Neutrophil (primary cell): ENCODE data around the gene ATF4.

Experiments used
- H3K27ac ChIP-seq: fragments of 200-600 bp; sonication (generic); 2 replicates; pipeline ENCODE4 v1.5.1; 2016; ENCODE audit warnings: mild to moderate bottlenecking, moderate library complexity
- H3K27me3 ChIP-seq: fragments of 200-600 bp; sonication (generic); 2 replicates; pipeline ENCODE4 v1.6.0; 2016; ENCODE audit warnings: mild to moderate bottlenecking
- H3K36me3 ChIP-seq: fragments of 200-600 bp; sonication (generic); 2 replicates; pipeline ENCODE4 v1.5.1; 2017
- H3K4me1 ChIP-seq, 2 experiments: fragments of 200-600 bp in 1 of 2; sonication (generic) in 1 of 2; 1 replicate in 1 of 2; 2 replicates in 1 of 2; pipeline versions ENCODE4 v1.5.1 to v1.6.1; 2013 to 2016; ENCODE audit warnings: low read depth in 1 of 2, low read length in 1 of 2, mild to moderate bottlenecking in 1 of 2, moderate library complexity in 1 of 2; ENCODE audit not compliant: control insufficient read depth in 1 of 2, insufficient read depth in 1 of 2
- H3K4me3 ChIP-seq, 2 experiments: fragments of 200-600 bp in 1 of 2; sonication (generic) in 1 of 2; 1 replicate in 1 of 2; 2 replicates in 1 of 2; pipeline ENCODE4 v1.5.1; 2013 to 2016; ENCODE audit warnings: low read depth in 1 of 2, low read length in 1 of 2, mild to moderate bottlenecking in 1 of 2, moderate library complexity in 1 of 2
- H3K9me3 ChIP-seq: fragments of 200-600 bp; sonication (generic); 2 replicates; pipeline ENCODE4 v1.5.1; 2016
- TF ChIP-seq, protein P1 (sequence below): fragments of 200-600 bp; sonication (generic); IDR thresholded peaks from 2 replicates; pipeline ENCODE4 v1.5.1; 2016; ENCODE audit warnings: antibody characterized with exemption

ATF4 gene

DNA sequence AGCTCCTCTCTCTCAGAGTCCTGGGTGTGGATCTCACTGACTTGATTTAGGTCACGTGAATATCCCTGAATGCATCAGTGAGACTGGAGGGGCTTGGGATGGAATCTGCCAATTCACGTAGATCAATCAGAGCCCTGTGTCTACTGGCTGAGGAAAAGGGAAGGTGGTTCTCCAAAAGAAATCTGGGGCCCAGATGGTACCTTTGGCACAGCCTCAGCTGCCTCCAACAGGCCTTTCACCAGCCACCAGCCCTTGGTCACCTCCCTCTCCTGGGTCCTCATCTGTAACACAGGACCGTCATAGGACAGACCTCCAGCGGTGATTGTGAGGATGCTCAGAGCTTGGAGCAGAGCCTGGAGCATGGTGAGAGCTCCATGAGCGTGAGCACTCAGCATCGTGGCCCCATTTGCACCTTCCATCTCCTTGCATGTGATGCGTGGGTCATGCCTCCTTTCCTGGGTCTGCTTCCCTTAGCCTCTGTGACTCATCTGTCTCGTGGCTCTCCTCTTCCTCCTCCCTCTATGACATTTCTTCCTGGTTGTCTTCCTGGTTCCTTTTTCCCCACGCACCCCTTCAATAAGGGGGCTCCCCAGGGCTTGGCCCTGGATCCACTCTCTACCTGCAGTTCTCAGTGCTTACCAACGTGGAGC, 25.8 kb upstream of the ATF4 start:
- TF ChIP-seq, protein P1, sequence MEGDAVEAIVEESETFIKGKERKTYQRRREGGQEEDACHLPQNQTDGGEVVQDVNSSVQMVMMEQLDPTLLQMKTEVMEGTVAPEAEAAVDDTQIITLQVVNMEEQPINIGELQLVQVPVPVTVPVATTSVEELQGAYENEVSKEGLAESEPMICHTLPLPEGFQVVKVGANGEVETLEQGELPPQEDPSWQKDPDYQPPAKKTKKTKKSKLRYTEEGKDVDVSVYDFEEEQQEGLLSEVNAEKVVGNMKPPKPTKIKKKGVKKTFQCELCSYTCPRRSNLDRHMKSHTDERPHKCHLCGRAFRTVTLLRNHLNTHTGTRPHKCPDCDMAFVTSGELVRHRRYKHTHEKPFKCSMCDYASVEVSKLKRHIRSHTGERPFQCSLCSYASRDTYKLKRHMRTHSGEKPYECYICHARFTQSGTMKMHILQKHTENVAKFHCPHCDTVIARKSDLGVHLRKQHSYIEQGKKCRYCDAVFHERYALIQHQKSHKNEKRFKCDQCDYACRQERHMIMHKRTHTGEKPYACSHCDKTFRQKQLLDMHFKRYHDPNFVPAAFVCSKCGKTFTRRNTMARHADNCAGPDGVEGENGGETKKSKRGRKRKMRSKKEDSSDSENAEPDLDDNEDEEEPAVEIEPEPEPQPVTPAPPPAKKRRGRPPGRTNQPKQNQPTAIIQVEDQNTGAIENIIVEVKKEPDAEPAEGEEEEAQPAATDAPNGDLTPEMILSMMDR, result no peak
- Histone ChIP-seq H3K4me1 (peaks cover 5 to 20% of the 10 kb centered on the region in 2 experiments), H3K9me3 (no peaks in the 10 kb centered on the region), H3K4me3 (no peak overlapping the region), H3K27me3 (no peaks in the 10 kb centered on the region), H3K27ac (peak overlapping the region; percentile 54), H3K36me3 (no peaks in the 10 kb centered on the region)

DNA sequence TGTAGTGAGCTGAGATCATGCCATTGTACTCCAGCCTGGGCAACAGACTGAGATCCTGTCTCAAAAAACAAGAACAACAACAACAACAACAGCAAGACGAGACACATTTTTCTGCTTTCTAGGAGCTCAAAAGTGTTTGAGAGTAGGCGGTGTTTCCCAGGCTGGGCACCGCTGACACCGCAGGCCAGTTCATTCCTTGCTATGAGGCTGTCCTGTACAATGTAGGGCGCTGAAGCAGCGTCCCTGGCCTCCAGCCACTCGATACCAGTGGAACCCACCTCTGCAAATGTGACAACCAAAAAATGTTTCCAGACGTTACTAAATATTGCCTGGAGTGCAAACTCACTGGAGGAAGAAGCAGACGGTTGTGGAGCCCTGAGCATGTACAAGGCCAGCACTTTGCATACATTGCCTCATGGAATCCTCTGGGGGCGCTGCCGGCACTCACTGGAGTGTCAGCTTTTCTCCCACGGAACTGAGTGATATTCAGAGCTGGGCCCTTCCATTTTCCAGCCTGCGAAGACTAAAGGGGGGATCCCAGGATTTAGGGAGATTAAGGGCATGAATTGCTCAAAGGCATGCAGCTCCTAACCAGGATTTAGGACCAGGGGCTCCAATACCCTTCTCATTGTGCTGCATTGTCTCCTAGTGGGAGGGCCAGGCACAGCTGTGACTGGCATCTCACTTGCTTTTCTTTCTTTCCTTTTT, 24.1 kb upstream of the ATF4 start:
- TF ChIP-seq, protein P1, result peak; percentile 55
- Histone ChIP-seq H3K36me3 (no peaks in the 10 kb centered on the region), H3K4me3 (no peak overlapping the region), H3K27me3 (no peaks in the 10 kb centered on the region), H3K27ac (peak overlapping the region; percentile 54), H3K9me3 (no peaks in the 10 kb centered on the region), H3K4me1 (peaks cover 0 to 13% of the 10 kb centered on the region in 2 experiments)

DNA sequence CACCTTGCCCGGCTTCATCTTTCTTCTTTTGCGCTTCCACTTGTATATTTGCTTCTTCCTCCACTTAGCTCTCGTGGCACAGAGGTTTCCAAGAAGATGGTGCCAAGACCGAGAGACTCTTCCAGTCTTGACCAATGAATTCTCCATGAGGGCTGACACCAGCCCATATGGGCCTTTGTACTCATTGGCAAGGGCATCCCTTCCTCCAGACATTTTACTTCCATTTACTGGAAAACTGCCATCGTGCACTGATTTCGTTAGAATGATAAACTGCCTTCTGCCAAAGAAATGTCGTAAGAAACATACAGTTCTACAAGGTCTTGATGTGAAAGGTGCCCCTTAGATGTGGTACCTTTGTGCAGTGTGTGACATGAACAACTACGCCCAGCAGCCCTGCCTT, 22.9 kb upstream of the ATF4 start:
- Histone ChIP-seq H3K4me3 (no peak overlapping the region), H3K4me1 (peaks cover 6 to 23% of the 10 kb centered on the region in 2 experiments), H3K9me3 (no peaks in the 10 kb centered on the region), H3K27me3 (no peaks in the 10 kb centered on the region), H3K27ac (no peak overlapping the region), H3K36me3 (no peaks in the 10 kb centered on the region)
- TF ChIP-seq, protein P1, result no peak

DNA sequence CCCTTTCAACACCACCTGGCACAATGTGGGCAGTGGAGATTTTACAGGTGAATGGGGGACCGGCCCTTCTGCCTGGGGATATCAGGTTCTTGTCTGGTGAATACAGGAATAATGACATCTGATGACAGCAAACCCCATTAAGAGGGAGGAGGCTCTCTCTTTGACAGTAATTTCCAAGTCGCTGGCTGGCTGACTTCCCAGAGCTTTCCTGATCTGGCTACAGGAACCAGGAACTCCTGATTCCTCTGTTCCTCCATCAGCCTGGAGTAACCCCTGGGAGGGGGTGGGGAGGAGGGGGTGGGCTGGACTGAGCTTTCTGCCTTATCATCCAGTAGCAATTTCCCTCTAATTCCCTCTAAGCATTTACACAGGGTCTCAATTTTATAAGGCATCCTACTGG, 22.0 kb upstream of the ATF4 start:
- Histone ChIP-seq H3K36me3 (no peaks in the 10 kb centered on the region), H3K27ac (no peak overlapping the region), H3K9me3 (no peaks in the 10 kb centered on the region), H3K4me3 (no peak overlapping the region), H3K27me3 (no peaks in the 10 kb centered on the region), H3K4me1 (peaks cover 15 to 33% of the 10 kb centered on the region in 2 experiments)
- TF ChIP-seq, protein P1, result no peak

DNA sequence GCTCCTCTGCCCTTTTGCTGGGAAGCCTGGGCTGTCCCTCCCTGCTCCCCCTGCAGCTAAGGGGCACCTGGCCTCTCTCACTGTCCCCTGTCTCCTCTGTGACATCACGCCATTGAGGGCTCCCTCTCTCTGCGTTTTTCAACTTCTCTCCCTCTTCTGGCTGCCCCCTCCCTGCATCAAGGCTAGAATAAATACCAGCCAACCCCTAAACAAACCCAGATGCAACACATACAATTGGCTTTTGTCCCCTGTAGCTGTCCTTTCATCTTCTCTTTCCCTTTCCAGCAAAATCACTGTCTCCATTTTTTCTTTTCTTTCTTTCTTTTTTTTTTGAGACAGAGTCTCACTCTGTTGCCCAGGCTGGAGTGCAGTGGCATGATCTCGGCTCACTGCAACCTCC, 21.6 kb upstream of the ATF4 start:
- Histone ChIP-seq H3K27ac (no peak overlapping the region), H3K9me3 (no peaks in the 10 kb centered on the region), H3K4me1 (peaks cover 20 to 37% of the 10 kb centered on the region in 2 experiments), H3K36me3 (no peaks in the 10 kb centered on the region), H3K4me3 (no peak overlapping the region), H3K27me3 (no peaks in the 10 kb centered on the region)
- TF ChIP-seq, protein P1, result no peak
